Activated T-helper 9 cell treated with anti-CD3 and anti-CD28 coated beads, Interleukin-2, amount 50 U/mL, for 16 hours (primary cell): Measurements from ENCODE around the gene NDUFV3.
A peak's percentile ranks its signal among the peaks of the same experiment; 100 is the strongest.
"Not testable (repeated sequence)": the region's sequence is repeated elsewhere in the genome, so short reads cannot be mapped to it uniquely, and the experiment has no call there.

Source experiments
- DNase-seq: peaks from one replicate; pipeline ENCODE4 v3.0.0-alpha.2; 2020; ENCODE audit warnings: low read depth

Gene NDUFV3

DNA sequence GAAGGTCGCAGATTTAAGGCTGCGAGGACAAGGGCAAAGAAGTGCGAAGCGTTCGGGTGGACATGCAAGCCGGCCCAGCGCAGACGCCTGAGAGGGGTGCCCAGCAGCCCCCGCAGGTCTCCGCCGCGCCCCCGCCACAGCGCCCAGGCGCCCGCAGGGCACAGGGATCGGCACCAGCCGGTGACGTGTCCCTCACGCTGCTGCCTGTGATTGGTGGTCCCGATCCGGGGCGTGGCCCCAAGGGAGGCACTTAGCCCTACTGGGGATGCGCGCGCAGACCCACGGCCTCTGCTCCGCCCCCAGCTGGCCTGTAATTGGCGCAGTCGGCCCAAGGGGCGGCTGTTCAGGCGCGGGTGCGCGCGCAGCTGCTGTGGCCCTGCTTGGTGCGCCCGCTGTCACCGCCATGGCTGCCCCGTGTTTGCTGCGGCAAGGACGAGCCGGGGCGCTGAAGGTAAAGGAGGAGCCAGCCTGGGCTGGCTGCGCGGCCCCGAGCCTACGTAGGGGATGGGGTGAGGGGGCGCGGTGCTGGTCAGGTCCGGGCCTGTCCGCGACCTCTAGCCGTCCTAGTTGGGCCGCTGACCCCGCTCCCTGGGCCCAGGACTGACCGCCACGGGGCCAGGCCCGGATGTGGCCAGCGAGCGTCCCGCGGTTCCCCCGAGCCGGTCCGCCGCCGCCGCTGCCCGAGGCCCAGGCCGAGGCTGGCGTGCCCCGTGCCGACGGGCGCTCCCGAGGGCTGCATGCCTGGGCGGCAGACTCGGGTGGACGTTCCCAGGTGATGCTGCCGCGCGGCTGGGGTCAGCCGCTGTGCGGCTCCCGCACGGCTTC, at the start of gene NDUFV3:
NDUFV3 (plus strand) TSS at position 379 of the 825 bp plus-strand sequence; CDS start at position 404, 25 bp downstream.
- peak; percentile 100 for DNase-seq

DNA sequence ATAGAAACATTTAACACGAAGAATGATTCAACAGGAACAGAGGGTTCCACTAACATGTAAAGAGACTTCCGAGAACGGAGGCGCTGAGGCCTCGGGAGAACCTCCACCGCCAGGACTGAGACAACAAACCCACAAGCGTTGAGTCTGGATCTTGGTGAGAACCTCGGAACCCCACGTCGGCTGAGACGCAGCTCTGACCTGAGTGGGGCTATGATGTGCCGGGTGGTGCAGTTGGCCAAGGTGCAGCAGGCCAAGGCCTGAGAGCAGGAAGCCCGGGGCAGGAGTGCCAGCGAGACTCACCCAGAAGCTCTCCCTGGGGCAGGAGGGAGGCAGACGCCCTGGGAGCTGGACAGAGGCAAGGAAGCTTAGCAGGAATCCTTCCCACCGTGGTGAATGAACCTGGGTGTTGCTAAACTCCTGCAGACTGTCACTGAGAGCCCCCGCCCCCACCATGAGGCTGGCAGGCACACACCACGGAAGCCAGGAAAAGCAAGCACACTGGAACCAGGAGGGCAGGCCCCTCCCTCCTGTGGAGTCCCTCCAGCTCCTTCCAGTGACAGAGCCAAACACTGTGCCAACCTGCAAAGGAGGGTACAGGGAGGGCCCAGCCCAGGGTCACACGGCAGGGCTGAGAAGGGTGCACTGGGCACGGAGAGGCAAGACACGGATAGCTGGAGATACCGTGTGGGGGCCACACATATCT, 48.5 kb upstream of the NDUFV3 start:
- no peak for DNase-seq

DNA sequence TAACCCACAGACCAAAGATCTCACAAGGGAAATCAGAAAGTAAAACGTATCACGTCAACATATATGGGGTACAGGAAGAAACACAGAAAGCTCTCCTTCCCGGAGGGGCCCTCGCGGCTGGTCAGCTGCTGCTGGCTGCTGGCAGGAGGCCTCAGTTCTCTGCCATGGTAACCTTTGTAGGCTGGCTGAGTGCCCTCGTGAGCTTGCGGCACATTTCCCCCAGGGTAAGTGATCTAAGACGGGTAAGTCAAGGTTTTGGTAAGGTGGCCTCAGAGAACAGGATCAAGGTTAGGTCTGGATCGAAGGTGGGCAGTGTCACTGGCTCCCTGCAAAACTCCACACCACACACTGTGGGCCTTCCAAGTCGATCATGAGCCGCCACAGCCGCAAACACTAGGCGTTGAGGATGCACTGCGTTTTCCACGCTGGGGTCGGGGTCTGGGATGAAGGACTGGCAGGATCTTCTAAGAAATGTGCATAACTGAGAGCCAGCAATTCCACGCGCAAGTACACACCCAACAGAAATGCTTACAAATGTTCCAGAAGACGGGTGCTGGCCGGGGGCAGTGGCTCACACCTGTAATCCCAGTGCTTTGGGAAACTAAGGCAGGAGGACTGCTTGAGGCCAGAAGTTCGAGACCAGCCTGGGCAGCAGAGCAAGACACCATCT, 47.7 kb upstream of the NDUFV3 start:
- DNase-seq = no peak

- no peak for DNase-seq
Observed at GRCh38 chr21:42846221-42846620, 46.9 kb upstream of the NDUFV3 start.

- no peak for DNase-seq
Observed at GRCh38 chr21:42847051-42847707, 45.9 kb upstream of the NDUFV3 start.

DNA sequence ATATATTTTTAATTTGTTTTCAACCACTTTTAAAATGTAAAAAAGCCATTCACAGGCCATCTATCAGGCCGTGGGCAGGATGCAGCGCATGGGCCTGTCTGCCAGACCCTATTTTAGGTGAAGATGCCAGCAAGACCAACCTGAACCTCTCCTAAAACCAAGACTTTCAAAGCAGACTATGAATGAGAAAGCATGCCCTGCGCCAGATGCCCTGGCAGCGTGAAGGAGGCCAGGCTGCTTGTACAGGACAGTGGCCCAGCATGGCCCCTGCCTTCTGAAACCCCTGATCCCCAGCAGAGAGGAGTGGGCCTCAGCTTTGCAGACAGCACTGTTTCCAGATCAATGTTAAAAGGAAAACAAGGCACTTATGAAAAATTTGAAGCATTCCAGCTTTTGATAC, 45.4 kb upstream of the NDUFV3 start:
- no peak for DNase-seq

DNA sequence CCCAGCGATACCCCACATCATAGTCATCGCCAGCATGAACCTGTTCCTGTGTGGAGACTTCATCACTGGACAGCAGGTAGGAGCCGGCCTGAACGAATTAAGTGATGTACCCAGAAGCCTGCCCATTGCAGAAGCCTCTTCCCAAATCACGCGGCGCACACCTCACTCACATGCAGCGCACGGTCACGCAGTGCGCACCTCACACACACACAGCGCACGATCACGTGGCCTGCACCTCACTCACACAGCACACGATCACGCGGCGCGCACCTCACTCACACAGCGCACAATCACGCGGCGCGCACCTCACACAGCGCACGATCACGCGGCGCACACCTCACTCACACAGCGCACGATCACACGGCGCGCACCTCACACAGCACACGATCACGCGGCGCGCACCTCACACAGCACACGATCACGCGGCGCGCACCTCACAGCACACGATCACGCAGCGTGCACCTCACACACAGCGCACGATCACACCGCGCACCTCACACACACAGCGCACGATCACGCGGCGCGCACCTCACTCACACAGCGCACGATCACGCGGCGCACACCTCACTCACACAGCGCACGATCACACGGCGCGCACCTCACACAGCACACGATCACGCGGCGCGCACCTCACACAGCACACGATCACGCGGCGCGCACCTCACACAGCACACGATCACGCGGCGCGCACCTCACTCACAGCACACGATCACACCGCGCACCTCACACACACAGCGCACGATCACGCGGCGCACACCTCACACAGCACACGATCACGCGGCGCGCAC, 44.8 kb upstream of the NDUFV3 start:
- DNase-seq = not testable (repeated sequence)

GRCh38 chr21:42848932-42849758, 44.0 kb upstream of the NDUFV3 start:
- no peak for DNase-seq

DNA sequence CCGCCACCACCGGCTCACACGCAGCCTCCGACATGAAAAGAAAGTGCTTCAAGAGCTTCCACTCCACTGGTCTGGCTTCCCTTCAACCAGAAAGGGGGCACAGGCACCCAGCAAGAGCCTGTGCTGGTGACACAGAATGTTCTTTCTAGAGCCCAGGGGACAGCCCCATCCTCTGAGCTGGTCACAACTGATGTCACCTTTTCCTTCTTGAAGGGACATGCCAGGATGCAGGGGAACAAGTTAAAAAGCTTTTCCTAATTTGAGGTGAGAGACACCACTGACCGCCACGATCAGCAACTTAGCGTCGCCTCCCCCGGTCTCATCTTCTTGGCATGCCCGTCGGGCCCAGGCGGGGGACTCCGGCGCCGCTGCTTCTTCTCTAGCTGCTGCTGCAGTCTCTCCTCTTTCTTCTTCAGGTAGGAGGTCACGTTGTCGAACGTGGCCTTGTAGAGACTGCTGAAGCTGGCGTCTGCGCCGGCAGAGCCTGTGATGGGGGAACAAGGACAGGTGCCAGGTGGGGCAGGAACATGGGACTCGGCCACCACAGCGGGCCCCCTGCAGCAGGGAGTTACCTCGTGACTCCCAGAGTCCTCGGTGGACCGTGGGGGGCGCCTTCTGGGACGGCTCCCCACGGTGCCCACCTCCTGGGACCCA, 43.2 kb upstream of the NDUFV3 start:
- no peak for DNase-seq

DNA sequence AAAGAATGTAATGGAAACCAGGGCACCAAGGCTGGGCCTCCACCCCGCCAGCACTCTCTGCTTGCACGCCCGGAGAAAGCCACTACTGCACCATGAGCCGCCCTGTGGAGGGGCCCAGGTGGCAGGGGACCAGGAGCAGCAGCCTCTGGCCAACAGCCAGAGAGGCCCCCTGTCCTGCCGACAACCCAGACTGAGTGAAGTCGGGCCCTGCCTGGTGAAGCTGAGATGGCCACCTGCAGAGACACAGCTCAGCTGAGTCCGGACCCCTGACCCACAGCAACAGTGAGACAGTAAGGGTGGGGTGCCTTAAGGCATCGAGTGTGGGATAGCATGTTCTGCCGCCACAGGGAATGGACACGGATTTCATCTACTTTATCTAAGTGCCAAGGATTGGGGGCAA, 42.6 kb upstream of the NDUFV3 start:
- no peak for DNase-seq

- no peak for DNase-seq
Observed at GRCh38 chr21:42850866-42851391, 42.2 kb upstream of the NDUFV3 start.

DNA sequence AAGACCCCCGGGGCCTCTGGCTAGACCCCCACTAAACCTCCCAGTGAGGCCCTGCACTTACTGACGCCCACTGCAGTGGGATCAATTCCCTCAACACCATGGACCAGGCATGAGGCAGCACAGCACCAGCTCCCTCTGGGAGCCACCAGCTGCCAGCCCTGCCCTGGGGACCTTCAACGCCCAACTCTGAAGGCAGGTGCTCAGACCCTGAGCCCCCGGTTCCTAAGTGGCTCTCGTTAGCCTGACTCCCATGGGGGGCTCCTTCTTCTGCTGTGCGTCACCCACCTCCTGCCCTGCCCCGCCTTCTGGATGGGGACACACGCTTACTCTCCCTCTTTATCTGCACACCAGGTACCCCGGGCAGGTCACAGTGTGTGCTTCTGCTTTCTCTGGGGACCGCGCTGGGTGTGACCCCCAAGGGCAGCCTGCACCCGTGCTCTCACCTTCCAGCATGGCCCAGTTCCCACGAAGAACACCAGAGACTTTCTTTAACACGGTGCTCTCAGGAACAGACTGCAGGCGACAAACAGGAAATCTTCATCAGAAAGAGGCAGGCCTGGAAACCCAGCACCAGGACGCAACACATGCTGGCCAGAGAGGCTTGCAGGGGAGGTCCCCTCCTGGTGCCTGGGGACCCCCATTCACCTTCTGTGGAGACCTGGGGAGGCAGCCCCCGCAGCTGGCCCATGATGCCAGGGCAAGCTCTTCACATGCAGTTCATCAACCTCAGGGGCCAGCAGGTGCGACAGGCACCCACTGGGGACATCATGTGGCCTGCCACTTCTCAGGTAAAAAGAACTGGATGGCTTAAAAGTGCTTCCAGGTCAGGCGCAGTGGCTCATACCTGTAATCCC, 41.1 kb upstream of the NDUFV3 start:
- no peak for DNase-seq

- no peak for DNase-seq
Observed at GRCh38 chr21:42852925-42853570, 40.1 kb upstream of the NDUFV3 start.

- DNase-seq = no peak
Observed at GRCh38 chr21:42853621-42854020, 39.5 kb upstream of the NDUFV3 start.

DNA sequence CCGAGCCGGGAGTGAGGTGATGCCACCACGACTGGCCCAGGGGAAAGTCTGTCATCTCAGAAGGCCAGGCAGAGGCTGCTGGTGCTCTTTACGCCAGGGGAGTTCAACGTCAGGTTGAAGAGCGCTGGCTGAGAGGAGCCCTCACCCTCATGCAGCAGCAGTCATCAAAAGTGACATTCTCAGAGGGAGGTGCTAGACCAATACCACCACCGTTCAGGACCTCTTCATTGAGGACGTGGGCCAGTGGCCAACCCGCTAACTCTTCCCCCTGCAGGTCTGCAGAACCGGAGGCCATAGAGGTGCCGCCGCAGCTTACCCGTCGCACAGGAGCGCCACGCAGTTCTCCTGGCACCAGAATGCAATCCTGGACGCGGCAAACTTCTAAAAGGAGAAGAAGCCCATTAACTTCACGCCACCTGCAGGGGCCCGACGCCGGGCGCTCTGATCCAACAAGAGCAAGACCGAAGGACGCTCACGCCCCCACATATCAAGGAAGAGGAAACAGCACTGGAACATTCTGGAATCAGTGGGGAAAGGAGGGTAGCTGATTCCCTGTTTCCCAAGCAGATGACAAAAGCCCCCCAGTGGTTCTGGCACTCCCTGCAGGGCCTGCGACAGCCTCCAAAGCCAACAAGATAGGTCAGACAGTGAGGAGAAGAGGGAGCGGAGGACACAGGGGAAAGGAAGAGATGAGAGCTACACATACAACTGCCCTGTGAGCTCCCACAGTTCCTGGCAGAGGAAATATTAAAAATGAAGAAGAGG, 38.7 kb upstream of the NDUFV3 start:
- DNase-seq = no peak

GRCh38 chr21:42855171-42855936, 37.8 kb upstream of the NDUFV3 start:
- no peak for DNase-seq

GRCh38 chr21:42855937-42856335, 37.2 kb upstream of the NDUFV3 start:
- no peak for DNase-seq
